Left hindlimb (tissue), 1 donor: ENCODE measurements around the gene PPIL4.
A peak's percentile ranks its signal among the peaks of the same experiment; 100 is the strongest.
"Not testable (repeated sequence)": the region's sequence is repeated elsewhere in the genome, so short reads cannot be mapped to it uniquely, and the experiment has no call there.

Source experiments
- DNase-seq: peaks from one replicate; pipeline ENCODE4 v3.0.0-alpha.2; 2018

PPIL4 gene

DNA sequence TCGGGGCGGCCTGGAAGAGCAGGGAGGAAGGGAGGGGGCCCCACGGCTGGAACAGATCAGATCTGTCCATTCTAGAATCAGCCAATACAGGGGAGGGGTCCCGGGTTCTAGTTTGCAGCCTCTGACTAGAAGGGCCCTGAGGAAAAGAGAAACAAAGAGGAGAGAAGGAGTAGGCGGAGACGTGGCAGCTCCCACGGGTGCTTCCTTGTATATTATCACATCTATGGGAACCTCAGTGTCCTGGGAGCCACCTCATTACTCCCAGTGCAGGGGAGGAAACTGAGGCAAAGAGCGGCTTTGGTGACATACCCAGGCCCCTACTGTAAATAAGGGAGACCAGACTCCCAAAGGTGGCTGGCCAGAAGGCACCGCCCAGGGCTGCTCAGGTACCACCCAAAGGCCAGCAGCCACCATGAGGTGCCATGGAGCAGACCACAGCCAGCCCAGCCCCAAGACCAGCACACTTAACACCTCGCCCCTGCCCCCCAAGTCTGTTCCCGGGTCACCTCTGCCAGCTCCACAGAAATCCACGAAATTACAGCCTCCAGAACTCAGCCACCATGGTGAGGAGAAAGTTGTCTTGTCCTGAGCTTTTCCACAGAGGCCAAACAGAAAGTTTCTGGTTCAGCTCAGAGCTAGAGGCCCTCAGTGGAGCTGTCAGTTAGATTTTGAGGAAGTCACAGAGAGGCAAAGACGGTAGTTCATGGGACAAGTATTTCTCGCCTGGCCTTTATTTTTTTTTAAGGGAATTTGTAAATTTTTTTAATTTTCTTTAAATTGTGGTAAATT, 63.1 kb downstream of the PPIL4 start:
- no peak for DNase-seq

GRCh38 chr6:149480502-149481280, 65.2 kb downstream of the PPIL4 start:
- DNase-seq, result no peak

DNA sequence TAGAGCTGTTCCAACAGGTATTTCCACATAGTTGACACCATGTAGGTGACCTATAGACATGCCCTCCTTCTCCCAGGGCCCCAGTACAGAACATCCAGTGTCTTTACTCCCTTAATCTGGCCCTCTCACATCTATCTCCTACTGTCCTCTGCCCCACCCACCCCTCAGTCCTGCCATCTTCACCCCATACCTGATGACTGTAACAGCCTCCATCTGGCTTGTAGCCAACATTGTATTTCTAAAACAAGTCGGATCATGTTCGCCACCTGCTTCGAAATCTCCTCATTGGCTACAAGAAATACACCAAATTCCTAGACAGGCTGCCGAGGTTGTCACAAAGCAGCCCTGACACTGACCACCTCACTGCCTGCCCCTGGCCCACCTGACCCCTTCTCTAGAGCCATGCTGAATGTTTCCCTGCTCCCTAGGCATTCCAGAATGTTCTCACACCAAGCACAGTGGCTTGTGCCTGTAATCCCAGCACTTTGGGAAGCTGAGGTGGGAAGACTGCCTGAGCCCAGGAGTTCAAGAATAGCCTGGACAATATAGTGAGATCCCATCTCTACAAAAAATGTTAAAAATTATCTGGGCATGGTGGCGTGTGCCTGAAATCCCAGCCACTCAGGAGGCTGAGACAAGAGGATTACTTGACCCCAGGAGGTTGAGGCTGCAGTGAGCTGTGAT, 67.1 kb downstream of the PPIL4 start:
- no peak for DNase-seq

DNA sequence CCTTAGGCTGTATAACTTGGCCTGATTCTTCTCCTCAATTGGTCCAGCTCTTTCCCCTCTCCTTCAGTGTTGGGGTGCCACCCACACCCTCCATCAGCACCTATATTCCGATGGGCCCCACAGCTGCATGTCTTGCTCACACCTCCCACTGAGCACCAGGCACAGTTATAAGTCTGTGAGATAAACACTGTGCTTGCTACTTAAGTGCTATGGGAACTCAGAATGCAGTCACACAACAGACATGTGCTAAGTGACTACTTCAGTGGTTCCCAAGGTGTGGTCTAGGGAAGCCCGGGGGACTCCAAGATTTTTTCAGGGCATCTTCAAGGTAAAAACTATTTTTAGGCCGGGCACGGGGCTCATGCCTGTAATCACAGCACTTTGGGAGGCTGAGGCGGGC, 68.3 kb downstream of the PPIL4 start:
- DNase-seq, result no peak

- DNase-seq, result no peak
These were observed 68.9 kb downstream of the PPIL4 start for GRCh38 chr6:149476789-149477455.

DNA sequence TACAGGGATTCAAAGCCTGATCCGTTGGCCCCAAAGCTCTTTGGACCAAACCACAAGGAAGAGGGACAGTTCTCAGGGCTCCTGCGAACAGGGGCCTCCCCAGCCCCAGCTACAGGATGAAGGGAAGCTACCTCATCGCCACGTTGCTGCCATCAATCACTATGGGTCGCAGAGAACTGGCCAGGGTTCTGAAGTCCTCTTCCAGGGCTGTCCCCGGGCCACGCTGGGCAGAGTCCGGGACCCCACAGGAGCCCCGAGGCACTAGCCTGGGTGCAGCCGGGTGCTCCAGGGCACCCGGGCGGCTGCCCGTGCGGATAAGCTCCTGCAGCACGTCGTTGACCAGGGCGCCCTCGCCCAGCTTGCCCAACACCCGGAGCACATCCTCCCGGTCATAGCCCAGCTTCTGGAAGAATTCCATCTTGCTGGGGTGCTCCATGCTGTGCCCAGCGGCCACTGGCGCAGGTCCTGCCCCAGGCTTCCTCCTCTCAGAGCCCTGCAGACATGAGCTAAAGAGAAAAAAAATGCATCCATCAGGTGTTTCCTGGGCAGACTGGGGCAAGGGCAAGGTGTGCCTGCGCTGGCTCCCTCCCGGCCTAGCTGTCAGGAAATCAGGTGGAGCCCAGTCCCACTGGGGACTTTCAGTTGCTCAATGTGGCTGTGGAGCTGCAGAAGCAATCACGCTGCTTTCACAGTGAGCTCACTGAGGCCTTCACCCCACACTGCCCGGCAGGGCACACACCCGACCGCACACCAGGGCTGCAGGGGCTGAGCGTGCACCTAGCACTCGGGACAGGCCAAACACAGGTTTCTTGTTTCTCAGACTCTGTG, 71.5 kb downstream of the PPIL4 start:
- DNase-seq, result no peak

- DNase-seq, result no peak
These were observed 72.5 kb downstream of the PPIL4 start for GRCh38 chr6:149473080-149474052.

DNA sequence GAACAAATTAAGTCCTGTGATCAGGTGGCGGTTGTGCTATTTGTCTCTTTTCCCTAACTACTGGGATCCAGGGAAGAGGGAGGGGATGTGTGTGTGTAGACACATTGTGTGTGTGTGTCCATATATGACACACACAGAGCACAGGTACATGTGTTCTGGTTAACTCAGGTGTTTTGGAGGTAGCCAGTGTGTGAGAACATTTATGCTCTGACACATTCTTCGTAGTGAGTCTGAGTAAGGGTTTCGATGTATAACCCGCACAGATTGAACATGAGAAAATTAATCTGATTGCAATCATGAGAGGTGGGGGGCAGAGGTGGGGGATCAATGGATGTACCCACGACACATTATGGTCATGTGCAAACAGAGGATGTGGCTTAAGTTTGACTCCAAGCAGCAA, 73.6 kb downstream of the PPIL4 start:
- no peak for DNase-seq

GRCh38 chr6:149471801-149472200, 74.0 kb downstream of the PPIL4 start:
- no peak for DNase-seq

DNA sequence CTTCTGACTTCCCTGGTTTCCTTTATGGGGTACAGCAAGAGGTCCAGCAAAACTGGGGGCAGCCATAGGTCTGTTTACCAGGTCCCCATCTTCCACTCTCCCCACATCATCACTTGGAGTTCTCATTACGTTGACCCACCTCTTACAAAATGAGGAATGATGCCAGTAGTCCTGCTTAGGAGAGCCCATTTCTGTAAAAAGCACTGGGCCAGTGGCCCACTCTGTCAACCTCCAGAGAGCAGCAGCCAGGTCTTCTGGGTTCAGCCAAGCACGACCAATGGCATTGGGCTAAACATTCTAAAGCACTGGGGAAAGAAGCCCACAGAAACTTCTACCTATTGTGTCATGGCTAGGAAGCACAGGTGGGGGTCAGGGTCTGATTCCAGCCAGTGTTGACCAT, 74.9 kb downstream of the PPIL4 start:
- DNase-seq, result no peak

- no peak for DNase-seq
These were observed 77.7 kb downstream of the PPIL4 start for GRCh38 chr6:149468179-149468578.

DNA sequence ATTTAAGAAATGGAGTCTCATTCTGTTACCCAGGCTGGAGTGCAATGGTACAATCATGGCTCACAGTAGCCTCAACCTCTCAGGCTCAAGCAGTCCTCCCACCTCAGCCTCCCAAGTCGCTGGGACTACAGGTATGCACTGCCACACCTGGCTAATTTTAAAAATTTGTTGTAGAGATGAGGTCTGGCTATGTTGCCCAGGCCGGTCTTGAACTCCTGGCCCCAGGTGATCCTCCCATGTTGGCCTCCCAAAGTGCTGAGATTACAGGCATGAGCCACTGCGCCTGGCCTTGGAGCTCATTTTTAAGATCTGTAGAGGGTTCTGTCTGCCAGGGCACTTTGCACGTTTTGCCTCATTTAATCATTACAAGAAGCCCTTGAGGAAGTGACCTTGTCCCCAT, 78.6 kb downstream of the PPIL4 start:
- no peak for DNase-seq

DNA sequence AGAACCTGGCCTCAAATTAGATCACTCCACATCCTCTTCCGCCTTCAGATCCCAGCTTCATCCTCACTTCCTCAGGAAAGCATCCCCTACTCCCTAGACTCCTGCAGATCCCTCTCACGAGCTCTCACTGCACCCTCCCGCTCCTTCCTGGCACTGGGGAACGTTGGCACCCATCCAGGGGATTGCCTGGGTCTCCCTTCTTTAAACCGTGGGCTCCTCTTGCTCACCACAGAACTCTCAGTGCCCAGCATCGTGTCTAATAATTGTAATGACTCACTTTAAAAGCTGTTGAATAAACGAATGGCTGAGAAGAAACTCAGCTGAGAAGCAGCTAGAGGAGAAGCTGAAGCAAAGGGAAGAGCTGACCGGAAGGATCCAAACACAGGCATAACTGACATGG, 81.4 kb downstream of the PPIL4 start:
- DNase-seq, result peak; percentile 13

GRCh38 chr6:149463781-149464180, 82.1 kb downstream of the PPIL4 start:
- no peak for DNase-seq

DNA sequence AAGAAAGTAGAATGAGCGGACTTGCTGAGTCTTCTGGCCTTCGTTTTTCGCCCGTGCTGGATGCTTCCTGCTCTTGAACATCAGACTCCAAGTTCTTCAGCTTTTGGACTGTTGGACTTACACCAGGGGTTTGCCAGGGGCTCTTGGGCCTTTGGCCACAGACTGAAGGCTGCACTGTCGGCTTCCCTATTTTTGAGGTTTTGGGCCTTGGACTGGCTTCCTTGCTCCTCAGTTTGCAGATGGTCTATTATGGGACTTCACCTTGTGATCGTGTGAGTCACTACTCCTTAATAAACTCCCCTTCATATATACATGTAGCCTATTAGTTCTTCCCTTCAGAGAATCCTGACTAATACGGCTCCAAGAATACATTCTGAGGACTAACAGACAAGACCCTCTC, 83.1 kb downstream of the PPIL4 start:
- DNase-seq, result not testable (repeated sequence)

DNA sequence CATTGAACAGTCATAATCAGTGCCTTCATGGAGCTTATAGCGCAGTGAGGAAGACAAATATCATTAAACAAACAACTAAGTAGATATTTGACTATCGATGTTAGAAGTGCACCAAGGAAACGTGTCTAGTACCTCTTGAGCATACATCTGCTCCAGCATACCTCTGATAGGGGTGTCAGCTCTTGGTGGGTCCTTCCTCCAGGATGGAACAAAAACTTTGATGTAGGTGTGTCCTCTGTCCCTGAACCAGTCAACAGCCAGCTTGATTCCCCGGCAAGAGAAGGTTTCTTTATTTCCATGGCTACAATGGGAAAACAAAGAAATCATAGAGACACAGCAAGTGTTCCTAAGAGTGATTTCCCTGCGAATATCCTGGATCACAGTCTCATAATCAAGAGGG, 84.2 kb downstream of the PPIL4 start:
- DNase-seq, result no peak

DNA sequence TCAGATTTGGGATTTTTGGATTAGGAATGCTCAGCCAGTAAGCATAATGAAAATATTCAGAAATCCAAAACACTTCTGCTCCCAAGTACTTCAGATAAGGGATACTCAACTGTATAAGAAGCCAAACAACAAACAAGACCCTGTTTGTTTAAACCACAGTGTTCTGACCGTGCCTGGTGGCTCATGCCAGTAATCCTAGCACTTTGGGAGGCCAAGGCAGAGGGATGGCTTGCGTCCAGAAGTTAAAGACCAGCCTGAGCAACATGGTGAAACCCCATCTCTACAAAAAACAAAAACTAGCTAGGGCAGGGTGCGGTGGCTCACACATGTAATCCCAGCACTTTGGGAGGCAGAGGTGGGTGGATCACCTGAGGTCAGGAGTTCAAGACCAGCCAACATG, 85.6 kb downstream of the PPIL4 start:
- DNase-seq, result not testable (repeated sequence)

DNA sequence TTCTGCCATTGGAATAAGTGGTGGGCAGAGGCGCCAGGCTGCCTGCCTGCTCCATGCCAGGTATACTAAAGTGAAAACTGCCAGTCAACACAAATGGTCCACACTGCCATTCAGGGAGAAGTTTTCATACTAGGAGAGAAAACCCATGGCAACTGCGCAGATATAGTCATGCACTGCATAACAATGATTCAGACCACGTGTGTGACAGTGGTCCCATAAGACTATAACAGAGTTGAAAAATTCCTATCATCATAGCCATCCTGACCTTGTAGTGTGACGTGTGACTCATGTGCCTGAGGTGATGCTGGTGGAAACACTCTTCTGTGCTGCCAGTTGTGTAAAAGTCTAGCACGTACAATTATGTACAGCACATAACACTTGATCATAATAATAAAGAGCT, 86.1 kb downstream of the PPIL4 start:
- no peak for DNase-seq

DNA sequence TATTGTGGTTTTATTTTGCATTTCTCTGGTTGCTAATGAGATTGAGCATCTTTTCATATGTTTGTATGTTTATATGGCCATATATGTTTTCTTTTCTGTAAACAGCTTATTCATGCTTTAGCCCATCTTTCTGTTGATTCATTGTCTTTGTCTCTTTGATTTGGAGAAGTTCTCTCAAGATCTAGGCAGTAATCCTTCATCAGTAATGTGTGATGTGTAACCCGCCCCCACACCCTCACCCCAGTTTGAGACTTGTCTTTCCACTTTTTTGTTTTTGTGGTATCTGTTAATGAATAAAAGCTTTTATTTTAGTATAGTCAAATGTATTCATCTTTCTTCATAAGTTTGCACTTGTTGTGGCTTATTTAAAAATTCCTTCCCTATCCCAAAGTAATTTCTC, 87.0 kb downstream of the PPIL4 start:
- no peak for DNase-seq

- DNase-seq, result no peak
These were observed 87.6 kb downstream of the PPIL4 start for GRCh38 chr6:149458196-149458595.

DNA sequence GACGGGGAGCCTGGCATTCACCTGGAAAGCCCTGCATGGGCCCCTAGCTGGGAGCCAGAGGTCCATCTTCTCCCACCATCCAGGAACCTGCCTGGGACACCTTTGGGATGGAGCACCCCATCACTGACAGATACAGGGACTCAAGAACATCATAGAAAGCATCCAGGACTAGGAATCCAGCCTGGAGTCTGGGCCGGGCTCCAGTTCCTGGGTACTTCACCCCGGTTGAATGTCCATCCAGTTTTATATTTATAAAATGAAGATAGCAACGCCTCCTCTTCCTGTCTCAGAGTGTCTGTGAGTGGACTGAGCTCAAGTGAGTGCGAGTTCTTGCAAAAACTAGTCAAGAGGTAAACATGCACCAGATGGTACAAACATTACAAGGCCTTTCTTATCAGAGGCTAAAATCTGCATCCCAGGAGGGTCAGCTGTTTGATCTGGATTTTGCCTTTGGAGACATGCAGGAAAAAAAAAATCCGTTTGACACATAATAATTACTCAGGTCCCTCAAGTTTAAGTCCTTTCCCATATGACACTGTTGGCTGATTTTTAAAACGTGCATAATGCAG, 88.4 kb downstream of the PPIL4 start:
- no peak for DNase-seq
